Adrenal gland (tissue), 12 donors: ENCODE results near the gene TMC1. TPM values are rescaled to one million over a fixed set of nuclear protein-coding genes. Genes with fewer than 3 reads are reported as not detected.

Experiments
- DNase-seq, 7 donors: peaks; one replicate each; pipeline ENCODE4 v3.0.0-alpha.2; 2019 to 2020
- H3K27ac ChIP-seq, 5 donors: fragments of 200-600 bp; sonication (generic) in 4 of 5; 1 replicate in 3 of 5; 2 replicates in 2 of 5; pipeline versions ENCODE4 v1.5.1 to v1.8.0; 2016 to 2020; ENCODE audit warnings: mild to moderate bottlenecking in 1 of 5
- H3K27me3 ChIP-seq: fragments of 200-600 bp; 2 replicates; pipeline ENCODE4 v1.8.0; 2021
- H3K36me3 ChIP-seq, 2 donors: fragments of 200-600 bp; replicated peaks in 1 of 2; 1 replicate in 1 of 2; 2 replicates in 1 of 2; pipeline versions ENCODE4 v1.5.1 to v1.8.0; 2018 to 2022
- H3K4me1 ChIP-seq, 2 donors: fragments of 200-600 bp; replicated peaks in 1 of 2; 1 replicate in 1 of 2; 2 replicates in 1 of 2; pipeline versions ENCODE4 v1.5.1 to v1.8.0; 2018 to 2021
- H3K4me3 ChIP-seq, 4 donors: fragments of 200-600 bp; sonication (generic) in 3 of 4; one replicate each; pipeline ENCODE4 v1.5.1; 2016 to 2018
- H3K9me3 ChIP-seq, 3 donors: fragments of 200-600 bp; sonication (generic) in 1 of 3; replicated peaks in 1 of 3; 1 replicate in 2 of 3; 2 replicates in 1 of 3; pipeline versions ENCODE4 v1.5.1 to v1.8.0; 2016 to 2021
- POLR2A ChIP-seq, 2 donors: fragments of 450-650 bp; IDR thresholded peaks; one replicate each; pipeline ENCODE4 v1.6.1; 2017; ENCODE audit warnings: antibody characterized with exemption in 2 of 2, mild to moderate bottlenecking in 2 of 2, moderate library complexity in 1 of 2
- WGBS, 4 donors: extraction: QIAGEN DNeasy Blood & Tissue Kit in 2 of 4; methylation state at CpG; one replicate each; pipeline versions ENCODE4 v1.1.5 to v1.1.7; 2013 to 2017; 5-methylcytosine and 5-hydroxymethylcytosine counted together
- intact Hi-C, 2 donors: fragments of 100-400 bp; cut with DNase I; formaldehyde crosslinking; loops; one replicate each; pipeline versions ENCODE4 v1.14.1 to v1.15.0; 2022 to 2023
- polyA plus RNA-seq, 3 donors: library from polyadenylated mRNA; stranded (reverse); fragments of 200-250 nt in 2 of 3; fragments of 350-450 nt in 1 of 3; fragmentation: Illumina TruSeq in 1 of 3; extraction: RNeasy Lipid Tissue Mini Kit (QIAGEN cat#74804) in 1 of 3; gene quantifications; one replicate each; pipeline ENCODE4 v1.2.3, GENCODE V29; 2013 to 2014
- total RNA-seq, 9 donors: library from RNA; depleted of rRNA in 4 of 9; stranded (reverse); fragments of >200 nt in 4 of 9; fragments of 120-200 nt in 1 of 9; fragmentation: NEBNext Ultra II Directional in 1 of 9; extraction: Animal tissue kit (Norgen Biotek cat#: 25700) in 1 of 9; gene quantifications; one replicate each; pipeline versions ENCODE4 v1.1.0 to v1.2.4, GENCODE V29; 2013 to 2023
- TF ChIP-seq, protein P1 (sequence below), 6 experiments: fragments of 450-650 bp in 4 of 6; fragments of 200-600 bp in 2 of 6; sonication (generic) in 1 of 6; IDR thresholded peaks; 1 replicate in 5 of 6; 2 replicates in 1 of 6; pipeline versions ENCODE4 v1.5.1 to v1.8.0; 2016 to 2021; ENCODE audit warnings: antibody characterized with exemption in 6 of 6, mild to moderate bottlenecking in 2 of 6, moderate library complexity in 1 of 6
- donor health status: healthy with polysubstance abuse.
- donor health status: Bipolar disorder and iron deficiency.
- donor health status: DM: yes; HTN: yes; CAD: no.
- donor health status: DM: no; HTN: no; CAD: no.
- donor health status: DM: no; HTN: no; CAD: no.
- donor health status: DM: yes; HTN: yes; CAD: no.

TMC1 gene
- total and polyA plus RNA-seq, 12 donors, result 0.22 to 1.5 (median 0.50) TPM; not detected in 7

DNA sequence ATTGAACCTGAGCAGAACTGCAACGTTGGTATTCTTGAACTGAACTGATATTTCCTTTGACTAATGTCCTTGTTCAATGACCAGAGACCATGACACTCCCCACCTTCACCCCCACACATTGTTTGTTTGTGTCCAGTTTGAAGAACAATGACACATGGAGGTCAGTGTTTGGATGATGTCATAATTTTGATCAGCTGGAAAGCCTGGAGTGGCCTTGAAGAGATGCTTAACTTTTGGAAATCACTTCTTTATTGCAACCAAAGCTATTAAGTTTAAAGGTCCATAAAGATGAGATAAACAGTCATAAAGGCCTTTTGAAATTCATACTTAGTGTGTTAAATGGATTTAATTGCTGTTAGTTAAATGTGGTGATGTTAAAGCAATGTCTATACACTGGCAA is 92.7 kb downstream of the TMC1 start:
- Histone ChIP-seq H3K4me1 (no peaks in the 10 kb centered on the region), H3K4me3 (no peak overlapping the region), H3K9me3 (no peaks in the 10 kb centered on the region), H3K36me3 (no peaks in the 10 kb centered on the region), H3K27me3 (no peaks in the 10 kb centered on the region), H3K27ac (no peak overlapping the region)
- WGBS, 4 donors, result 13 to 32% (median 24%) methylated on average over 1 of the region's 1 CpG
- TF ChIP-seq, protein P1, sequence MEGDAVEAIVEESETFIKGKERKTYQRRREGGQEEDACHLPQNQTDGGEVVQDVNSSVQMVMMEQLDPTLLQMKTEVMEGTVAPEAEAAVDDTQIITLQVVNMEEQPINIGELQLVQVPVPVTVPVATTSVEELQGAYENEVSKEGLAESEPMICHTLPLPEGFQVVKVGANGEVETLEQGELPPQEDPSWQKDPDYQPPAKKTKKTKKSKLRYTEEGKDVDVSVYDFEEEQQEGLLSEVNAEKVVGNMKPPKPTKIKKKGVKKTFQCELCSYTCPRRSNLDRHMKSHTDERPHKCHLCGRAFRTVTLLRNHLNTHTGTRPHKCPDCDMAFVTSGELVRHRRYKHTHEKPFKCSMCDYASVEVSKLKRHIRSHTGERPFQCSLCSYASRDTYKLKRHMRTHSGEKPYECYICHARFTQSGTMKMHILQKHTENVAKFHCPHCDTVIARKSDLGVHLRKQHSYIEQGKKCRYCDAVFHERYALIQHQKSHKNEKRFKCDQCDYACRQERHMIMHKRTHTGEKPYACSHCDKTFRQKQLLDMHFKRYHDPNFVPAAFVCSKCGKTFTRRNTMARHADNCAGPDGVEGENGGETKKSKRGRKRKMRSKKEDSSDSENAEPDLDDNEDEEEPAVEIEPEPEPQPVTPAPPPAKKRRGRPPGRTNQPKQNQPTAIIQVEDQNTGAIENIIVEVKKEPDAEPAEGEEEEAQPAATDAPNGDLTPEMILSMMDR (IDR thresholded peaks at IDR 0.05), result no peak
- no peak for TF ChIP-seq POLR2A (IDR thresholded peaks at IDR 0.05)
- intact Hi-C loops, result no loop called here
- DNase-seq, result no peak

DNA sequence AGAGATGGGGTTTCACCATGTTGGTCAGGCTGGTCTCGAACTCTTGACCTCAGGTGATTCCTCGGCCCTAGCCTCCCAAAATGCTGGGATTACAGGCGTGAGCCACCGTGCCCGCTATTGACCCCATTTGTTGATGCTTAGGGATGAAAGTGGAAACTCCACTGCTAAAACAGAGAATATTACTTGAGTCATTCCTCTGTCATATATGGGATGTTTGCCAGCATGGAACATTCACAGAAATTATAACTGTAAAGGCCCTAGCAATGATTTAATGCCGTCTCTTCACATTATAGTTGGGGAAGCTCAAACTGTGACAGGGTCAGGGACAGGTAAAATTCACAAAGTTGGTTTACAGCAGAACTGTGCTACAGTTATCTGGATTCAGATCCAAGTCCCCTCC is 94.5 kb downstream of the TMC1 start:
- no peak for DNase-seq
- no peak for TF ChIP-seq POLR2A (IDR thresholded peaks at IDR 0.05)
- TF ChIP-seq, protein P1 (IDR thresholded peaks at IDR 0.05), result no peak

DNA sequence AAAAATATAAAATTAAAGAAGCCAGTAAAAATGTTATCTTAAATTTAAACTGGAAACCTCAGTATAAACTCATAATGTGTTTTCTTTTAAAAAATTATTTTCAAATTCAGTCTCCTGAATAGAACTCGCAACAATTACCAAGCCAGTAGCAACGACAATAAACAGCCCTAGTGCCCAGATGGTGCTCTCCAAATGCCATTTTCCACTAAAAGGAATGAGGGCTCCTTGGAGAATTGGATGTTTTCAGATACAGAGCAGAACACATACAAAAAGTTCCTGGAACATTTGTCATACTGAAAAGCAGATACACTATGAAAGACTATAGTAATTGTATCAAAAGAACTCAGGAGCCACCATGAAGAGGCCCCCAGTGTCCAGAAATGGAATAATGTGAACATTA is 97.4 kb downstream of the TMC1 start:
- Histone ChIP-seq H3K27ac (no peak overlapping the region), H3K27me3 (no peaks in the 10 kb centered on the region), H3K4me3 (no peak overlapping the region), H3K36me3 (no peaks in the 10 kb centered on the region), H3K4me1 (no peaks in the 10 kb centered on the region), H3K9me3 (no peaks in the 10 kb centered on the region)
- no peak for DNase-seq
- WGBS, 4 donors, result 83 to 89% (median 85%) methylated on average over 2 of the region's 2 CpGs
- TF ChIP-seq POLR2A (IDR thresholded peaks at IDR 0.05), result no peak
- TF ChIP-seq, protein P1 (IDR thresholded peaks at IDR 0.05), result no peak
- intact Hi-C loops, result no loop called here

More for the DNA sequence above, 94.5 kb downstream of the TMC1 start:
- Histone ChIP-seq H3K9me3 (no peaks in the 10 kb centered on the region), H3K4me3 (no peak overlapping the region), H3K27me3 (no peaks in the 10 kb centered on the region), H3K4me1 (no peaks in the 10 kb centered on the region), H3K36me3 (no peaks in the 10 kb centered on the region), H3K27ac (no peak overlapping the region)
- WGBS, 4 donors, result 86 to 92% (median 88%) methylated on average over 5 to 6 of the region's 6 CpGs
- intact Hi-C loops, result no loop called here

DNA sequence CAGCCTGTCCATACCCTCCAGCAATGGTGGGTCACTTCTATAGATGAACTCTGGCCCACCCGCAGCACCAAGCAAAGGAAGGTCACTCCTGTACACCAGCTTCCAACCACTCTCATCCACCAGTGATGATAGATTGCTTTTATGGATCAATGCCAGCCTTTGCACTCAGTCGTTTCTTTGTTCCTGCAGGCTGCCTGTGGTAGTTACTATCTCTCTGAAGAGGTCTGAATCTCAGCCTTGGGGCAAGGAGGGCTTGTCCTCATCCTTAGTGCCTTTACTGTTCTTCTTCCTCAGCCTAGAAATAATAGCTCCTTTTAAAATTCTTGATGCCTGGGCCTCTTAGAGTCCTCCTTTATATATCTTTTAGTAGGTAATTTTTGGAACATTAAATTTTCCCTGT is 100.8 kb downstream of the TMC1 start:
- TF ChIP-seq, protein P1 (IDR thresholded peaks at IDR 0.05), result no peak
- no peak for TF ChIP-seq POLR2A (IDR thresholded peaks at IDR 0.05)
- H3K36me3 ChIP-seq, result no peaks in the 10 kb centered on the region
- H3K4me3 ChIP-seq, result no peak overlapping the region
- no peaks in the 10 kb centered on the region for H3K4me1 ChIP-seq
- DNase-seq, result no peak
- no peaks in the 10 kb centered on the region for H3K9me3 ChIP-seq
- intact Hi-C loops, result no loop called here
- 46 to 65% (median 49%) methylated on average over 2 of the region's 2 CpGs for WGBS, 4 donors
- H3K27me3 ChIP-seq, result no peaks in the 10 kb centered on the region
- no peak overlapping the region for H3K27ac ChIP-seq
